ENCODE measurements around the gene KLC1.

DNA sequence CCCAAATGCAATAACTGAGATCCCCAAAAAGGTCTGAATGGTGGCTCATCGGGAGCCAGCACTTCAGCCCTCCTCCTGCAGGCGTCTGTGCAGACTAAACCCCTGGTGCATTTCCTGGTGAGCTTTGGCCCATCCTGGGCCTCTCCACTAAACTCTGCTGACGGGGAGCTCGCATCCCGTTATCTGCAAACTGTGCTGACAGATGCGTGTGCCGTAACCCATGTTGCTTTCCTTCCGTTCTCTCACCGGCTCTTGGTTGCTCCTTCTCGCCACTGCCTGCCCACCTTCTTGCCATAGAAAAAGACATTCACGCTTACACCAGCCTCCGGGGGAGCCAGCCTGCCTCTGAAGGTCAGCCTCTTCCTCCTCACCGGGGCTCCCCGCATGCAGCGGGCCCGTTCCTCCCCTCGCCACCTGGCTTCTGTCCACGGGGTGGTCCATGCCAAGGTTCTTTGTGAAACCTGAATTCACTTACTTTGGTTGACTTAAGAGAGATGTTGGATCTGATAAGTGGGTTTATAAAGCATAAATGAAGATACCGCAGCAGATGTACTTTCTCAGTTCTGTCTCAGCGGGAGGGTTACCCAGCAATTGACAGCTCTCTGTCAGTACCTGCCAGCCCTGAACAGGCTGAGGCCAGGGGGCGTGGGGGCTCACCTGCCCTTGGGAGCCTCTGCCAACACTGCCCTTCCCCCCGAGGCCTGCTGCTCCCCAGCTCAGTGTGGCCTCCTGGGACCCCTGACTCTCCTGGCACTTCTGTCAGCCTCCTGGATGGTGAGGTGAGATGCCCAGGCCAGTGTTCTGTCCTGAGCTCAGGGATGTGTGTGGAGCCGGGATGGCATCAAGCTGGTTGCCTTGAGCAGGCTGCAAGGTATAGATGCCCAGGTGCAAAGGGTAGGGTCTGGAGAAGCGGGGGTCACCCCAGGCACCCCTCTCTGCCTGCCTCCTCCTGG, 100.8 kb downstream of the KLC1 start:
- TF ChIP-seq, protein P1, sequence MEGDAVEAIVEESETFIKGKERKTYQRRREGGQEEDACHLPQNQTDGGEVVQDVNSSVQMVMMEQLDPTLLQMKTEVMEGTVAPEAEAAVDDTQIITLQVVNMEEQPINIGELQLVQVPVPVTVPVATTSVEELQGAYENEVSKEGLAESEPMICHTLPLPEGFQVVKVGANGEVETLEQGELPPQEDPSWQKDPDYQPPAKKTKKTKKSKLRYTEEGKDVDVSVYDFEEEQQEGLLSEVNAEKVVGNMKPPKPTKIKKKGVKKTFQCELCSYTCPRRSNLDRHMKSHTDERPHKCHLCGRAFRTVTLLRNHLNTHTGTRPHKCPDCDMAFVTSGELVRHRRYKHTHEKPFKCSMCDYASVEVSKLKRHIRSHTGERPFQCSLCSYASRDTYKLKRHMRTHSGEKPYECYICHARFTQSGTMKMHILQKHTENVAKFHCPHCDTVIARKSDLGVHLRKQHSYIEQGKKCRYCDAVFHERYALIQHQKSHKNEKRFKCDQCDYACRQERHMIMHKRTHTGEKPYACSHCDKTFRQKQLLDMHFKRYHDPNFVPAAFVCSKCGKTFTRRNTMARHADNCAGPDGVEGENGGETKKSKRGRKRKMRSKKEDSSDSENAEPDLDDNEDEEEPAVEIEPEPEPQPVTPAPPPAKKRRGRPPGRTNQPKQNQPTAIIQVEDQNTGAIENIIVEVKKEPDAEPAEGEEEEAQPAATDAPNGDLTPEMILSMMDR (conservative IDR thresholded peaks at IDR 0.05; ENCODE audit: low read depth, low read length) = no peak
- TF ChIP-seq EZH2 (IDR thresholded peaks at IDR 0.05; ENCODE audit: borderline replicate concordance, low read depth, low read length, poor library complexity, severe bottlenecking) = no peak
